PC-3 (cell line): ENCODE measurements around the gene SLCO3A1.

Source experiments
- EZH2 ChIP-seq: fragments of 300-600 bp; sonication (generic); IDR thresholded peaks from one replicate; pipeline ENCODE4 v1.6.1; 2017; ENCODE audit warnings: antibody characterized with exemption, mild to moderate bottlenecking, low read length; ENCODE audit not compliant: unreplicated experiment
- EZH2phosphoT487 ChIP-seq: fragments of 300-600 bp; sonication (generic); IDR thresholded peaks from 2 replicates; pipeline ENCODE4 v1.6.1; 2018; ENCODE audit warnings: mild to moderate bottlenecking, antibody characterized with exemption, low read length, borderline replicate concordance
- TF ChIP-seq, protein P1 (sequence below): fragments of 300-600 bp; sonication (generic); conservative IDR thresholded peaks from 2 replicates; pipeline ENCODE4 v1.5.1; 2017; ENCODE audit warnings: antibody characterized with exemption, low read depth, mild to moderate bottlenecking, low read length

DNA sequence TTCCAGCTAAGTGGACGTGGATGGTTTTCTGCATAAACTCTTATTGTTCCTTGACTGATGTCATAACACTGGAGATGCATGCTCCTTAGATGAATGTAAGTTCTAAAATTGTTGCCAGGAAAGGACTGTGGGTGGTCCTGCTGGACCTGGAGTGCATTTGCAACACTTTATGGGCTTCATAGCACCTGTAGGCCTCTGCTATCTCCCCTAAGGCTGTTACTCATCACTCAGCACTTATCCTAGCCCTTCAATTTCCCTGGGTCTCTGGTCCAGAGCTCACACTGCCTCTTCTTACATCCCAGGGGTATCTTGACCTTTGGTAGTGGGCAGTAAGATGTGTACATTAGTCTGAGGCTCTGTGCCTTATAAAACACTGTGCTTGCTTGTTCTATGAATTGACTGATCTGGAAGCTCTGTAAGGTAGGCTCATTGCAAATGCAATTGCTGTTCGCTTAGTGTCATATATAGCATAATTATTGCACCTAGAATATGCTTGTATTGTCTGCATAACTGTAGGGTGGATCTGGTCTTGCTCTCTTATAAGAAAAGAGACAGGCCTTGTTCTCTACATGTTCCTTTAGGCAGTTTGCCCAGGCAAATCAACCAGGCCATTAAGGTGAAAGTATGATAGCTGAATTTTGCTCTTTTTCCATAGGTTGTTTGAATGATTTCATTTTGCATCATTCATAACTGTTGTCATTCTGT, 35.8 kb downstream of the SLCO3A1 start:
- TF ChIP-seq, protein P1, sequence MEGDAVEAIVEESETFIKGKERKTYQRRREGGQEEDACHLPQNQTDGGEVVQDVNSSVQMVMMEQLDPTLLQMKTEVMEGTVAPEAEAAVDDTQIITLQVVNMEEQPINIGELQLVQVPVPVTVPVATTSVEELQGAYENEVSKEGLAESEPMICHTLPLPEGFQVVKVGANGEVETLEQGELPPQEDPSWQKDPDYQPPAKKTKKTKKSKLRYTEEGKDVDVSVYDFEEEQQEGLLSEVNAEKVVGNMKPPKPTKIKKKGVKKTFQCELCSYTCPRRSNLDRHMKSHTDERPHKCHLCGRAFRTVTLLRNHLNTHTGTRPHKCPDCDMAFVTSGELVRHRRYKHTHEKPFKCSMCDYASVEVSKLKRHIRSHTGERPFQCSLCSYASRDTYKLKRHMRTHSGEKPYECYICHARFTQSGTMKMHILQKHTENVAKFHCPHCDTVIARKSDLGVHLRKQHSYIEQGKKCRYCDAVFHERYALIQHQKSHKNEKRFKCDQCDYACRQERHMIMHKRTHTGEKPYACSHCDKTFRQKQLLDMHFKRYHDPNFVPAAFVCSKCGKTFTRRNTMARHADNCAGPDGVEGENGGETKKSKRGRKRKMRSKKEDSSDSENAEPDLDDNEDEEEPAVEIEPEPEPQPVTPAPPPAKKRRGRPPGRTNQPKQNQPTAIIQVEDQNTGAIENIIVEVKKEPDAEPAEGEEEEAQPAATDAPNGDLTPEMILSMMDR: no peak
- TF ChIP-seq EZH2: no peak
- no peak for TF ChIP-seq EZH2phosphoT487
